GM18868 (cell line): ENCODE measurements around the gene GLIPR1L1.
"Not testable (repeated sequence)": the region's sequence is repeated elsewhere in the genome, so short reads cannot be mapped to it uniquely, and the experiment has no call there.

Experiments used
- ATAC-seq: cut with Tn5 transposase; IDR thresholded peaks from one replicate; pipeline ENCODE4 v1.9.1; 2021; ENCODE audit warnings: mild to moderate bottlenecking, moderate library complexity; ENCODE audit not compliant: unreplicated experiment

Gene GLIPR1L1

GRCh38 chr12:75334384-75335030 is at the start of gene GLIPR1L1:
Gene GLIPR1L1 (plus strand): TSS chr12:75334670. CDS start chr12:75334729, 59 bp downstream.
- ATAC-seq = peak; percentile 72

- ATAC-seq = no peak
These were observed 45.6 kb upstream of the GLIPR1L1 start for GRCh38 chr12:75288860-75289259.

- ATAC-seq = no peak
These were observed 44.7 kb upstream of the GLIPR1L1 start for GRCh38 chr12:75289753-75290152.

- ATAC-seq = no peak
These were observed 43.5 kb upstream of the GLIPR1L1 start for GRCh38 chr12:75291014-75291413.

GRCh38 chr12:75294336-75294735 is 40.1 kb upstream of the GLIPR1L1 start:
- ATAC-seq = no peak

GRCh38 chr12:75294797-75295196 is 39.7 kb upstream of the GLIPR1L1 start:
- ATAC-seq = no peak

- ATAC-seq = no peak
These were observed 32.2 kb upstream of the GLIPR1L1 start for GRCh38 chr12:75302225-75302624.

- no peak for ATAC-seq
These were observed 31.7 kb upstream of the GLIPR1L1 start for GRCh38 chr12:75302781-75303180.

- no peak for ATAC-seq
These were observed 28.8 kb upstream of the GLIPR1L1 start for GRCh38 chr12:75305412-75306332.

- ATAC-seq = no peak
These were observed 26.2 kb upstream of the GLIPR1L1 start for GRCh38 chr12:75308279-75308678.

GRCh38 chr12:75311369-75311768 is 23.1 kb upstream of the GLIPR1L1 start:
- ATAC-seq = no peak

- no peak for ATAC-seq
These were observed 19.0 kb upstream of the GLIPR1L1 start for GRCh38 chr12:75315518-75315917.

- ATAC-seq = no peak
These were observed 16.7 kb upstream of the GLIPR1L1 start for GRCh38 chr12:75317784-75318183.

- ATAC-seq = no peak
These were observed 12.0 kb upstream of the GLIPR1L1 start for GRCh38 chr12:75322464-75322863.

GRCh38 chr12:75323663-75324062 is 10.8 kb upstream of the GLIPR1L1 start:
- ATAC-seq = no peak

- no peak for ATAC-seq
These were observed 6.8 kb upstream of the GLIPR1L1 start for GRCh38 chr12:75327642-75328041.

- peak; percentile 83 for ATAC-seq
These were observed 4.3 kb upstream of the GLIPR1L1 start, which contains the start of gene CAPS2 for GRCh38 chr12:75329918-75330826. Gene CAPS2 (minus strand): TSS chr12:75330324. CDS start chr12:75326498, 3,826 bp downstream.

GRCh38 chr12:75337905-75338304 is 3.4 kb downstream of the GLIPR1L1 start:
- peak; percentile 51 for ATAC-seq

GRCh38 chr12:75341873-75342272 is 7.4 kb downstream of the GLIPR1L1 start:
- ATAC-seq = no peak

- no peak for ATAC-seq
These were observed 11.1 kb downstream of the GLIPR1L1 start for GRCh38 chr12:75345531-75345930.

GRCh38 chr12:75346215-75346614 is 11.7 kb downstream of the GLIPR1L1 start:
- not testable (repeated sequence) for ATAC-seq
